Uterus (tissue), 2 donors: ENCODE measurements around the gene KRTAP6-2.

ENCODE experiments used
- CTCF ChIP-seq, 4 experiments: fragments of 200-600 bp in 2 of 4; fragments of 450-650 bp in 2 of 4; sonication (generic) in 2 of 4; IDR thresholded peaks; one replicate each; pipeline ENCODE4 v1.5.1; 2016 to 2019; ENCODE audit warnings: antibody characterized with exemption in 4 of 4, mild to moderate bottlenecking in 2 of 4, moderate library complexity in 1 of 4
- POLR2A ChIP-seq, 2 donors: fragments of 450-650 bp; IDR thresholded peaks; one replicate each; pipeline ENCODE4 v1.6.1; 2016; ENCODE audit warnings: antibody characterized with exemption in 2 of 2, mild to moderate bottlenecking in 1 of 2, moderate library complexity in 1 of 2

GRCh38 chr21:30605968-30606367, 7.3 kb upstream of the KRTAP6-2 start:
- TF ChIP-seq CTCF (IDR thresholded peaks at IDR 0.05) (no peak), POLR2A (IDR thresholded peaks at IDR 0.05) (no peak)
